ENCODE measurements around the gene PIK3R2. TPM values are rescaled to one million over a fixed set of nuclear protein-coding genes. Genes with fewer than 3 reads are reported as not detected.
A peak's percentile ranks its signal among the peaks of the same experiment; 100 is the strongest.

The PIK3R2 gene
- total and polyA plus RNA-seq, 2 of the 13 experiments (the other 11 are each of a cell fraction or from before 2014, with no cell fraction given) = 18.6 to 25.3 TPM

DNA sequence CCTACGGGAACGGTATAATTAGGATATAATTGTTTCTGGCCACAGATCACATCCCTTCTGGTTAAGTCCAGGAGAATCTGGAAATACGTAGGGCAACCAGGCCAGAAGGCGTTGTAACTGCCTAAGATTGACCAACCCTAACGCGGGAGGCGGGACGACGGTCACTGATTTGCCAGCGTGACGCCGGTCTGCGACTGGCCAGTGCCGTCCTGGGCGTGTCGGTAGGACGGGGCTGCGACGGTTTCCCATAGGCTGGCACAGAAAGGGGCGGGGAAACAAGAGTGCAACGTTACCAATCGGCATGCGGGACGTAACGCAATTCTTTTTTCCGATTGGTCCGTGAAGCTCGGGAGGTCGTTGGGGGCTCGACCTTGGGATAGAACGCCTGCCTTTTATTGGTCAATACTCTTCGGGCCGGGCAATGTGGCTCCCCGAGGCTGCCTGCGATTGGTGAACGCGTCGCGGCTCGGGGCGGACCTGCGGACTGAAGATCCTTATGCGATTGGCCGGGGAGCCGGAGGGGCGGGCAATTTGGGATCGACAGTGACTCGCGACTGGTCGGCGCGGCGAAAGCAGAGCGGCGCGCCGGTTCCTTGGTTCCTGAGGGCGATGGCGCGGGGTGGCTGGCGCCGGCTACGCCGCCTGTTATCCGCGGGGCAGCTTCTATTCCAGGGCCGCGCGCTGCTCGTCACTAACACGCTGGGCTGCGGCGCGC lies 39.9 kb downstream of the PIK3R2 start, which contains the start of gene MPV17L2 (continued):
- TF ChIP-seq, protein P1, sequence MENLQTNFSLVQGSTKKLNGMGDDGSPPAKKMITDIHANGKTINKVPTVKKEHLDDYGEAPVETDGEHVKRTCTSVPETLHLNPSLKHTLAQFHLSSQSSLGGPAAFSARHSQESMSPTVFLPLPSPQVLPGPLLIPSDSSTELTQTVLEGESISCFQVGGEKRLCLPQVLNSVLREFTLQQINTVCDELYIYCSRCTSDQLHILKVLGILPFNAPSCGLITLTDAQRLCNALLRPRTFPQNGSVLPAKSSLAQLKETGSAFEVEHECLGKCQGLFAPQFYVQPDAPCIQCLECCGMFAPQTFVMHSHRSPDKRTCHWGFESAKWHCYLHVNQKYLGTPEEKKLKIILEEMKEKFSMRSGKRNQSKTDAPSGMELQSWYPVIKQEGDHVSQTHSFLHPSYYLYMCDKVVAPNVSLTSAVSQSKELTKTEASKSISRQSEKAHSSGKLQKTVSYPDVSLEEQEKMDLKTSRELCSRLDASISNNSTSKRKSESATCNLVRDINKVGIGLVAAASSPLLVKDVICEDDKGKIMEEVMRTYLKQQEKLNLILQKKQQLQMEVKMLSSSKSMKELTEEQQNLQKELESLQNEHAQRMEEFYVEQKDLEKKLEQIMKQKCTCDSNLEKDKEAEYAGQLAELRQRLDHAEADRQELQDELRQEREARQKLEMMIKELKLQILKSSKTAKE (CRISPR knock-in tag; IDR thresholded peaks at IDR 0.05; ENCODE audit: borderline replicate concordance) = no peak
- TF ChIP-seq, protein P2, sequence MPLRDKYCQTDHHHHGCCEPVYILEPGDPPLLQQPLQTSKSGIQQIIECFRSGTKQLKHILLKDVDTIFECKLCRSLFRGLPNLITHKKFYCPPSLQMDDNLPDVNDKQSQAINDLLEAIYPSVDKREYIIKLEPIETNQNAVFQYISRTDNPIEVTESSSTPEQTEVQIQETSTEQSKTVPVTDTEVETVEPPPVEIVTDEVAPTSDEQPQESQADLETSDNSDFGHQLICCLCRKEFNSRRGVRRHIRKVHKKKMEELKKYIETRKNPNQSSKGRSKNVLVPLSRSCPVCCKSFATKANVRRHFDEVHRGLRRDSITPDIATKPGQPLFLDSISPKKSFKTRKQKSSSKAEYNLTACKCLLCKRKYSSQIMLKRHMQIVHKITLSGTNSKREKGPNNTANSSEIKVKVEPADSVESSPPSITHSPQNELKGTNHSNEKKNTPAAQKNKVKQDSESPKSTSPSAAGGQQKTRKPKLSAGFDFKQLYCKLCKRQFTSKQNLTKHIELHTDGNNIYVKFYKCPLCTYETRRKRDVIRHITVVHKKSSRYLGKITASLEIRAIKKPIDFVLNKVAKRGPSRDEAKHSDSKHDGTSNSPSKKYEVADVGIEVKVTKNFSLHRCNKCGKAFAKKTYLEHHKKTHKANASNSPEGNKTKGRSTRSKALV (CRISPR knock-in tag; IDR thresholded peaks at IDR 0.05) = 0 out of 2 replicates have a peak, but pooled peaks have one; percentile 54
- TF ChIP-seq SMYD3 (CRISPR knock-in tag; IDR thresholded peaks at IDR 0.05) (no peak), DR1 (CRISPR knock-in tag; IDR thresholded peaks at IDR 0.05) (no peak; the same call in 1 of the 2 replicates), ZNF546 (CRISPR knock-in tag; conservative IDR thresholded peaks at IDR 0.05) (no peak), GLI4 (CRISPR knock-in tag; IDR thresholded peaks at IDR 0.05; ENCODE audit: borderline replicate concordance) (no peak), ZSCAN31 (CRISPR knock-in tag; IDR thresholded peaks at IDR 0.05; ENCODE audit: low read depth) (0 out of 2 replicates have a peak, but pooled peaks have one; percentile 49), ZIK1 (CRISPR knock-in tag; IDR thresholded peaks at IDR 0.05; ENCODE audit: borderline replicate concordance, low read depth) (peak; percentile 15; the same call in 1 of the 2 replicates), PHB2 (IDR thresholded peaks at IDR 0.05; ENCODE audit: partially characterized antibody) (no peak), ZNF501 (CRISPR knock-in tag; IDR thresholded peaks at IDR 0.05) (peak; percentile 69; the same call in 1 of the 2 replicates), CBX2 (IDR thresholded peaks at IDR 0.05; ENCODE audit: low read depth, low read length) (no peak), CBX2 (CRISPR knock-in tag; IDR thresholded peaks at IDR 0.05; ENCODE audit: low read depth) (no peak), RFXAP (CRISPR knock-in tag; IDR thresholded peaks at IDR 0.05; ENCODE audit: borderline replicate concordance) (peak; percentile 99), TARDBP (CRISPR knock-in tag; IDR thresholded peaks at IDR 0.05) (no peak), ZNF331 (CRISPR knock-in tag; IDR thresholded peaks at IDR 0.05) (0 out of 2 replicates have a peak, but pooled peaks have one; percentile 9), ZNF720 (CRISPR knock-in tag; IDR thresholded peaks at IDR 0.05) (no peak), ZNF430 (CRISPR knock-in tag; IDR thresholded peaks at IDR 0.05) (no peak), ZNF547 (CRISPR knock-in tag; IDR thresholded peaks at IDR 0.05) (no peak)
- TF ChIP-seq, protein P3, sequence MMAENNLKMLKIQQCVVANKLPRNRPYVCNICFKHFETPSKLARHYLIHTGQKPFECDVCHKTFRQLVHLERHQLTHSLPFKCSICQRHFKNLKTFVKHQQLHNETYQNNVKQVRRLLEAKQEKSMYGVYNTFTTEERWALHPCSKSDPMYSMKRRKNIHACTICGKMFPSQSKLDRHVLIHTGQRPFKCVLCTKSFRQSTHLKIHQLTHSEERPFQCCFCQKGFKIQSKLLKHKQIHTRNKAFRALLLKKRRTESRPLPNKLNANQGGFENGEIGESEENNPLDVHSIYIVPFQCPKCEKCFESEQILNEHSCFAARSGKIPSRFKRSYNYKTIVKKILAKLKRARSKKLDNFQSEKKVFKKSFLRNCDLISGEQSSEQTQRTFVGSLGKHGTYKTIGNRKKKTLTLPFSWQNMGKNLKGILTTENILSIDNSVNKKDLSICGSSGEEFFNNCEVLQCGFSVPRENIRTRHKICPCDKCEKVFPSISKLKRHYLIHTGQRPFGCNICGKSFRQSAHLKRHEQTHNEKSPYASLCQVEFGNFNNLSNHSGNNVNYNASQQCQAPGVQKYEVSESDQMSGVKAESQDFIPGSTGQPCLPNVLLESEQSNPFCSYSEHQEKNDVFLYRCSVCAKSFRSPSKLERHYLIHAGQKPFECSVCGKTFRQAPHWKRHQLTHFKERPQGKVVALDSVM (CRISPR knock-in tag; IDR thresholded peaks at IDR 0.05) = no peak
- TF ChIP-seq, protein P4, sequence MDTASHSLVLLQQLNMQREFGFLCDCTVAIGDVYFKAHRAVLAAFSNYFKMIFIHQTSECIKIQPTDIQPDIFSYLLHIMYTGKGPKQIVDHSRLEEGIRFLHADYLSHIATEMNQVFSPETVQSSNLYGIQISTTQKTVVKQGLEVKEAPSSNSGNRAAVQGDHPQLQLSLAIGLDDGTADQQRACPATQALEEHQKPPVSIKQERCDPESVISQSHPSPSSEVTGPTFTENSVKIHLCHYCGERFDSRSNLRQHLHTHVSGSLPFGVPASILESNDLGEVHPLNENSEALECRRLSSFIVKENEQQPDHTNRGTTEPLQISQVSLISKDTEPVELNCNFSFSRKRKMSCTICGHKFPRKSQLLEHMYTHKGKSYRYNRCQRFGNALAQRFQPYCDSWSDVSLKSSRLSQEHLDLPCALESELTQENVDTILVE (CRISPR knock-in tag; IDR thresholded peaks at IDR 0.05) = peak; percentile 25; the same call in 1 of the 2 replicates
- TF ChIP-seq, protein P5, sequence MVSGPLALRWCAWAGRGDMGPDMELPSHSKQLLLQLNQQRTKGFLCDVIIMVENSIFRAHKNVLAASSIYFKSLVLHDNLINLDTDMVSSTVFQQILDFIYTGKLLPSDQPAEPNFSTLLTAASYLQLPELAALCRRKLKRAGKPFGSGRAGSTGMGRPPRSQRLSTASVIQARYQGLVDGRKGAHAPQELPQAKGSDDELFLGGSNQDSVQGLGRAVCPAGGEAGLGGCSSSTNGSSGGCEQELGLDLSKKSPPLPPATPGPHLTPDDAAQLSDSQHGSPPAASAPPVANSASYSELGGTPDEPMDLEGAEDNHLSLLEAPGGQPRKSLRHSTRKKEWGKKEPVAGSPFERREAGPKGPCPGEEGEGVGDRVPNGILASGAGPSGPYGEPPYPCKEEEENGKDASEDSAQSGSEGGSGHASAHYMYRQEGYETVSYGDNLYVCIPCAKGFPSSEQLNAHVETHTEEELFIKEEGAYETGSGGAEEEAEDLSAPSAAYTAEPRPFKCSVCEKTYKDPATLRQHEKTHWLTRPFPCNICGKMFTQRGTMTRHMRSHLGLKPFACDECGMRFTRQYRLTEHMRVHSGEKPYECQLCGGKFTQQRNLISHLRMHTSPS (CRISPR knock-in tag; IDR thresholded peaks at IDR 0.05; ENCODE audit: low read depth) = no peak
